HUES64 (cell line): ENCODE data around the gene MED25.

Source experiments
- H3K27ac ChIP-seq: 2 replicates; pipeline ENCODE4 v1.7.0; 2013; ENCODE audit warnings: low read depth, low read length, inconsistent platforms
- H3K27me3 ChIP-seq: 2 replicates; pipeline ENCODE4 v1.6.1; 2013; ENCODE audit warnings: mild to moderate bottlenecking, low read length; ENCODE audit not compliant: insufficient read depth
- H3K36me3 ChIP-seq: 2 replicates; pipeline ENCODE4 v1.6.1; 2013; ENCODE audit warnings: mild to moderate bottlenecking, low read length; ENCODE audit not compliant: insufficient read depth
- H3K4me1 ChIP-seq: 2 replicates; pipeline ENCODE4 v1.6.1; 2013; ENCODE audit warnings: mild to moderate bottlenecking, low read length, moderate library complexity; ENCODE audit not compliant: insufficient read depth
- H3K4me3 ChIP-seq: 2 replicates; pipeline ENCODE4 v1.5.1; 2013; ENCODE audit warnings: mild to moderate bottlenecking, low read length, moderate library complexity
- H3K9ac ChIP-seq: 2 replicates; pipeline ENCODE4 v1.6.1; 2013; ENCODE audit warnings: mild to moderate bottlenecking, low read depth, low read length
- H3K9me3 ChIP-seq: 2 replicates; pipeline ENCODE4 v1.6.1; 2013; ENCODE audit warnings: low read depth, low read length; ENCODE audit not compliant: insufficient read depth
- WGBS: fragments of 150-250, 120-280 bp; methylation state at CpG from one replicate; pipeline ENCODE4 v1.1.7; 2013; ENCODE audit warnings: missing lambda C conversion rate; 5-methylcytosine and 5-hydroxymethylcytosine counted together

MED25 gene

DNA sequence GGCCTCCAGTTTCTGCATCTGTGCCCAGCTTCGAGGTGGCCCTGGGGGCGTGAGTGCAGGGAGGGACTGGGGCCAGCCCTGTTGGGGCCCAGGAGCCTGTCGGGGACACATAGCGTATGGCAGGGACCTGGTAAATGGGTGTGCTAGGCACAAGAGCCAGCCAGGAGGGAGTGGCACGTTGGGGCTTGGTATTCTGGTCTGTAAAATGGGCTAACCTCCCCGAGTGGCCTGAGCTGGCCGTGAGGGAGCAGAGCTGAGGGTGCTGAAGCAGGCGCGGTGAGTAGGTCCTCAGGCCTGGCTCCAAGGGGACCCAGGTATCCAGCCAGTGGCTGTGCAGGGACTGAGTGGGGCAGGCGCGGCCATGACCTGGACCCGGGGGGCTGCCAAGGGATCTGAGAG is 37.2 kb downstream of the MED25 start:
- no peak overlapping the region for H3K27ac ChIP-seq
- no peaks in the 10 kb centered on the region for H3K9me3 ChIP-seq
- 94% methylated on average over 12 of the region's 12 CpGs for WGBS
- H3K4me1 ChIP-seq = peaks cover 13% of the 10 kb centered on the region
- no peak overlapping the region for H3K9ac ChIP-seq
- H3K36me3 ChIP-seq = peaks cover 65% of the 10 kb centered on the region
- no peaks in the 10 kb centered on the region for H3K27me3 ChIP-seq
- no peak overlapping the region for H3K4me3 ChIP-seq

DNA sequence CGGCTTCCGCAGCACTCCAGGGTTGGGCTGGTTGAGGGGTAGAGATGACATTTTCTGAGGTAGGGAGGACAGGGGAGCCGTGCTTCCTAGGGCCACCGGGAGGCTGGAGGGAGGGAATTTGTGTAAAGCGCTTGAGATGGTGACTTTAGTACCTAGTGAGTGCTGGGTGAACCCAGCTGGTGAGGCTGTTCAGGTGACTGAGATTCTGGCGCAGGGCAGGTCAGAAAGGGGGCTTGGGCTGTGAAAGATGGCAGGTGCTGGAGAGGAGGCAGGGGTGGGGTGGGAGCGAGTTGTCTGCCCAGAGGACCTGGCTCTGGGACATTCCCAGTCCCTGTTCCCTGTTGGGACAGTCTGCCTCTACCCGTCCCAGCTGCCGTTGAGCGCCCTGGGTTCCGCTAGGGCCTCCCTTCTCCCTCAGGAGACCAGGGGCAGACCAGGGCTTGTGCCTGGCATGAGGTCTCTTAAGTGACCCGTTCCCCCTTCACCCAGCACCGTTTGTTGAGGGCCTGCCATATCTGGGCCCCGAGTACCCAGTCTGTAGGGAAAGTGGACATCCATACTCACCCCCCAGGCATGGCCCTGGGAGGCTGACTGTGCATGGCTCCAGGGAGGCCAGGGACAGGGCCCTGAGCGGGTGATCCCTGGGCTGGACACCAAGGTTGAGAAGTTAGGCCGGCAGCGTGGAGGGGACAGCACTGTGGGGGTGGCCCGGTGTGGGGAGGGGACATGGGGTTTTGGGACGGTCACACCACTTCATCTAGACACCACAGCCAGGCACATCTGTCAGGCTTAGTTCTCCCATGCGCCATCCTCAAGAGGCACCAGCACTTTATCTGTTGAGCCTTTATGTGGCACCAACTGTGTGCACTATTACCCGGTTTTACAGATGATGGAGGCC is 37.8 kb downstream of the MED25 start:
- Histone ChIP-seq H3K9me3 (no peaks in the 10 kb centered on the region), H3K4me1 (peaks cover 13% of the 10 kb centered on the region), H3K4me3 (no peak overlapping the region), H3K27me3 (no peaks in the 10 kb centered on the region), H3K36me3 (peaks cover 72% of the 10 kb centered on the region), H3K27ac (no peak overlapping the region), H3K9ac (no peak overlapping the region)
- WGBS = 93% methylated on average over 21 of the region's 21 CpGs

DNA sequence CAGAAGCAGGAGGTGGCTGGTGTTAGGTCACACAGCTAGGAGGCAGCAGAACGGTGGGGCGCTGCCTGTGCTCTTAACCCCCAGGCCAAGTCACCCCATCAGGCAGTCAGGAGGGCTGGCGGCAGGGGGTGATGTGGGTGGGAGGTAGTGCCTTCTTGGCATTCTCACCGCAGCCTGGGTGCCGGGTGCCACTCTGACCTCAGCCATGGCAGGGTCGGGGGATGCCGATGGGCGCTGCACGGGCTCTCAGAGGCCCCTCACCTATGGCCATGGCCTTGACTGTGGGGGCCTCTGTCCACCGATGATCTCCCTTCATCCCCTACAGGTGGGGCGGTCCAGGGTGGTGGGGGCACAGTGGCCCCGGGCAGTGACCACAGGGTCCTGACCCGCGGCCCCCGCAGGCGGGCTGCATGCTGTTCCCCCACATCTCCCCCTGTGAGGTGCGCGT is 38.5 kb downstream of the MED25 start:
- Histone ChIP-seq H3K27me3 (no peaks in the 10 kb centered on the region), H3K36me3 (peaks cover 77% of the 10 kb centered on the region), H3K4me1 (peaks cover 13% of the 10 kb centered on the region), H3K9ac (no peak overlapping the region), H3K27ac (no peak overlapping the region), H3K4me3 (no peak overlapping the region), H3K9me3 (no peaks in the 10 kb centered on the region)
- 96% methylated on average over 18 of the region's 18 CpGs for WGBS

DNA sequence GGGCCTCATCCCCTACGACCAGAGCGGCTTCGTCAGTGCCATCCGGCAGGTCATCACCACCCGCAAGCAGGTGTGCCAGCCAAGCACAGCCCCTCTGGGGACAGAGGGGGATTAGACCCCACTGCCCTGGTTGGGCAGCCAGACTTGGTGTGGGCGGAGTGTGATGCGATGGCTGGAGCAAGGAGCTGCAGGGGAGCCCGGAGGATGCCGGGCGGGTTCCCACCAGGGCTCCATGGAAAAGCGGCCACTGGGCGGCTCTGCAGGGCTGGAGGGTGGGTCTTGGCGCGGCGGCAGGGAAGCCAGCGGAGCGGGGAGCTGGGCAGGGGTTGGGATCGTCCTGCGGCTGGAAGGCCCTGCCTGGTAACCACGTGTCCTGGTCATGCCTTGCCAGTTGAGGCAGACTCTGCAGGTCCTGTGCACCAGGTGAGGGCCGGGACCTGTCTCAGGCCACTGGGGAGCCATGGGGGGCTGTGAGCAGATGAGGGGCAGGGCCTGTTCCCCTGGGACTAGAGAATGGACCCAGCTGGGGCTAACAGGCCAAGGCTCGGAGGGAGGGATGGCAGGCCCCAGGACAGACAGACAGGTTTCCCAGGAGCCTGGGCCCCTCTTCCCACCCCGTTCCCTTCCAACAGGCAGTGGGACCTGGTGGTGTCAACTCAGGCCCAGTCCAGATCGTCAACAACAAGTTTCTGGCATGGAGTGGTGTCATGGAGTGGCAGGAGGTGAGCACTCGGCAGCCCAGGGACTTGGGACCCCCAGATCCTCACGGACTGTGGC is 39.2 kb downstream of the MED25 start:
- Histone ChIP-seq H3K4me1 (peaks cover 12% of the 10 kb centered on the region), H3K9me3 (no peaks in the 10 kb centered on the region), H3K4me3 (no peak overlapping the region), H3K27me3 (no peaks in the 10 kb centered on the region), H3K36me3 (peaks cover 79% of the 10 kb centered on the region), H3K9ac (no peak overlapping the region), H3K27ac (no peak overlapping the region; the same call in 1 of the 2 replicates)
- WGBS = 93% methylated on average over 26 of the region's 26 CpGs

DNA sequence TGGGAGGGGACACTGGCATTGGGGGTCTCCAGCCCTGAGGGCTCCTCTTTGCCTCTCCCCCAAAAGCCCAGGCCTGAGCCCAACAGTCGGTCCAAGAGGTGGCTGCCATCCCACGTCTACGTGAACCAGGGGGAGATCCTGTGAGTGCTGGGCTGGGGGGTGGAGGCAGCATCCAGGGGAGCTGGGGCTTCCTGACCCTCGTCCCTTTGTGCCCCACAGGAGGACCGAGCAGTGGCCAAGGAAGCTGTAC is 39.7 kb downstream of the MED25 start:
- H3K27ac ChIP-seq = no peak overlapping the region
- no peaks in the 10 kb centered on the region for H3K9me3 ChIP-seq
- no peak overlapping the region for H3K4me3 ChIP-seq
- peaks cover 77% of the 10 kb centered on the region for H3K36me3 ChIP-seq
- H3K4me1 ChIP-seq = peaks cover 7% of the 10 kb centered on the region
- H3K27me3 ChIP-seq = no peaks in the 10 kb centered on the region
- 90% methylated on average over 5 of the region's 5 CpGs for WGBS
- no peak overlapping the region for H3K9ac ChIP-seq

DNA sequence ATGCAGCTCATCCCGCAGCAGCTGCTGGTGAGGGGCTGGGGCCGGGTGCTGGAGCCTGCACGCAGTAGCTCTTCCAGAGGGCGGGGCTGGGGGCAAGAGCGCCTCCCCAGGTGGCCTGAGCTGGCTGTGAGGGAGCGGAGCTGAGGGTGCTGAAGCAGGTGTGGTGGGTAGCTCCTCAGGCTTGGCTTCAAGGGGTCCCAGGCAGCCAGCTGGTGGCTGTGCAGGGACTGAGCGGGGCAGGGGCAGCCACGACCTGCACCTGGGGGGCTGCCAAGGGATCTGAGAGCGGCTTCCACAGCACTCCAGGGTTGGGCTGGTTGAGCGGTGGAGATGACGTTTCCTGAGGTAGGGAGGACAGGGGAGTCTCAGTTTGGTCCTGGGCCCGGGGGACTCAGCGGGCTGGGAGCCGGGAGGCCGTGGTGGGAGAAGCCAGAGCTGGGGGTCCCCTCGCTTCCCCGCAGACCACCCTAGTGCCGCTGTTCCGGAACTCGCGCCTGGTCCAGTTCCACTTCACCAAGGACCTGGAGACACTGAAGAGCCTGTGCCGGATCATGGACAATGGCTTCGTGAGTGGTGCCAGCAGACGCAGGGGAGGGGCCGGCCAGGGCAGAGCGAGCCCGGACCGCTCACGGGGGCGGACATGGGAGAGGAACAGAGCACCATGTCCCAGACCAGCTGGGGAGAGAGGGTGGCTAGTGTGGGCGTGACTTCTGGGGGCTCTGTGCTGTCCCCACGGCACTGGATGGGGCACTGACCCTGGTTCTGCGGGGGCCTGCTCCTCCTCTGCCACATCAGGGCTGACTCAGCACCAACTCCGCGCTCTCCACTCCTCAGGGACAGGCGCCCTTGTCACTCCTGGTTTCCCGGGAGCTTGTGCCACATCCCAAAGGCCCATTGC is 40.2 kb downstream of the MED25 start:
- peak overlapping the region; percentile 30; the same call in 1 of the 2 replicates for H3K27ac ChIP-seq
- H3K4me1 ChIP-seq = 0 out of 2 replicates have a peak, but pooled peaks cover 3% of the 10 kb centered on the region
- H3K27me3 ChIP-seq = no peaks in the 10 kb centered on the region
- no peak overlapping the region for H3K9ac ChIP-seq
- H3K9me3 ChIP-seq = no peaks in the 10 kb centered on the region
- no peak overlapping the region for H3K4me3 ChIP-seq
- H3K36me3 ChIP-seq = peaks cover 78% of the 10 kb centered on the region
- 94% methylated on average over 37 of the region's 37 CpGs for WGBS

DNA sequence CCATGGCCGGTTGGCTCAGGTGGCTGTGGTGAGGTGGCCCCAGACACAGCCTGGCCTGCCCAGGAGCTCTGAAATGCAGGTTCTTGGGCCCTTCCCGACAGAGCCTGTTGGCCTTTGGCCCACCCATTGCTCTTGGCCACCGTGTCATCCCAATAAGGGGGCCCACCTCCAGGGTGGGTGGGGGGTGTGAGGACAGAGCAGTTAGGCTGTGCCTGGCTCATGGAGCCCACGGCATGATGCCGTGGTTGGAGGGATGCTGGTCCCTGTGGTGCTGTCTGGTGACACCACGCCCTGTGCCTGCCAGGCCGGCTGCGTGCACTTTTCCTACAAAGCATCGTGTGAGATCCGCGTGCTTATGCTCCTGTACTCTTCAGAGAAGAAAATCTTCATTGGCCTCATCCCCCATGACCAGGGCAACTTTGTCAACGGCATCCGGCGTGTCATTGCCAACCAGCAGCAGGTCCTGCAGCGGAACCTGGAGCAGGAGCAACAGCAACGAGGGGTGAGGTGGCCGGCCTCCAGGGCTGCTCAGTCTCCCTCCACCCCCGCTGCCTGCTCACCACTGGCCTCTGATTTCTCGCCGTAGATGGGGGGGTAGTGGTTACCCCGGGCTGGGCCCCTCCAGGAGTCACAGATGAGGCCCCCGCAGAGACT is 41.7 kb downstream of the MED25 start:
- Histone ChIP-seq H3K4me1 (no peaks in the 10 kb centered on the region), H3K36me3 (peaks cover 86% of the 10 kb centered on the region), H3K4me3 (no peak overlapping the region), H3K27ac (no peak overlapping the region), H3K27me3 (no peaks in the 10 kb centered on the region), H3K9me3 (no peaks in the 10 kb centered on the region), H3K9ac (no peak overlapping the region)
- 94% methylated on average over 22 of the region's 22 CpGs for WGBS

DNA sequence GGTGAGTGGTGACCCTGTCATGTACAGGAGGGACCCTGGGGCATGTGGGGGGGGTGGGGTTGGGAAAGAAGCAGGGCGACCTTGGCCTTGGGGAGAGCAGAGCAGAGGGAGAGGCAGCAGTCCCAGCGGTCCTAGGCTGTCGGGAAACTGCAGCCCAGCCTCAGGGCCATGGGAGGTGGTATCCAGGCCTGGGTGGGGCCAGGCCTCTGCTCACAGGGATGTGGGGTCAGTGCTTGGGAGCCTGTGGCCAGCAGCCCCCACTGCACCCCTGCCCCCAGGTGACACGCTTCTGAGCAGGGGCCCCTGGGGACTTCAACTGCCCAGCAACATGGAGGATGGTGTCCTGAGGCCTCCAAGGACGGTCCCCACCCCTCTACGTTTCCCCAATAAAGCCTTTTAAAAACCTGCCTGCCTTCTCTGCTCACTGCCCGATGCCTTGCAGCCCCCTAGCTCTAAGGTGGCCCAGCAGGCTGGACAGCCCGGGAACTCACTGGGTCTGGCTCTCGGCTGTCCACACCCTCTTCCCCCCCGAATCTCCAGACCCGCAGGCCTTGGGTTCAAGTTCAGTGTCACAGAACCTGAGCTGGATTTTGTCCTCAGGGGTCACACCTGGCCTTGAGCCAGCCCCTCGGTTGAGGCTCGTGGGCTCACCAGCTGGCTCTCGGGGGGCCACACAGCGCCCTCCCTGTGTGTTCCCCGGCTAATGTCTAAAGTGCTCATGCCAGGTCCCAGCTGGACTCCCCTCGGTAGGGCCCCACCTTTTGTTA is 42.4 kb downstream of the MED25 start:
- Histone ChIP-seq H3K27me3 (no peaks in the 10 kb centered on the region), H3K4me1 (no peaks in the 10 kb centered on the region), H3K27ac (peak overlapping the region; percentile 56; the same call in 1 of the 2 replicates), H3K36me3 (peaks cover 82% of the 10 kb centered on the region), H3K4me3 (no peak overlapping the region), H3K9me3 (no peaks in the 10 kb centered on the region), H3K9ac (no peak overlapping the region)
- WGBS = 90% methylated on average over 17 of the region's 17 CpGs

DNA sequence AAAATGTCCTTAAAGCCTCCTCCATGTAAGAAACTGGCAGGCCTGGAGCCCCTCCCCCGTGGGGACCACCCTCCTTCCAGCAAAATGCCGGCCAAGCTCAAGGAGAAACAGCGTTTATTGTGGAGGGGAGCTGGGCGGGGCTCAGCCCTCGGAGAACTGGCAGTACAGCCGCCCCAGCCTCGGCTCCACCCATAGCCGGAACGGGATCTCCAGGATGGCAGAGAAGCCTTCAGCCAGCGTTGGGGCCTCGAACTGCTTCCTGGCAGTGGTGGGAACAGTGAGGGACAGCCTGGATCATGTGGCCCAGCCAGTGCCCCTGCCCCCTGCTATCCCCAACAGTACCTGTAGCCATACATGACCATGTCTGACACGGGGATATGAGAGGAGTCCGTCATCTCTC is 43.0 kb downstream of the MED25 start:
- no peaks in the 10 kb centered on the region for H3K27me3 ChIP-seq
- peaks cover 76% of the 10 kb centered on the region for H3K36me3 ChIP-seq
- no peak overlapping the region for H3K9ac ChIP-seq
- peak overlapping the region; percentile 56; the same call in 1 of the 2 replicates for H3K27ac ChIP-seq
- H3K4me3 ChIP-seq = no peak overlapping the region
- 61% methylated on average over 13 of the region's 13 CpGs for WGBS
- no peaks in the 10 kb centered on the region for H3K4me1 ChIP-seq
- no peaks in the 10 kb centered on the region for H3K9me3 ChIP-seq
